GM21390 (cell line): ENCODE results near the gene TBX5.
"Not testable (repeated sequence)": the region's sequence is repeated elsewhere in the genome, so short reads cannot be mapped to it uniquely, and the experiment has no call there.

Experiments
- ATAC-seq: cut with Tn5 transposase; IDR thresholded peaks from one replicate; pipeline ENCODE4 v1.9.1; 2021; ENCODE audit not compliant: unreplicated experiment

Gene TBX5

DNA sequence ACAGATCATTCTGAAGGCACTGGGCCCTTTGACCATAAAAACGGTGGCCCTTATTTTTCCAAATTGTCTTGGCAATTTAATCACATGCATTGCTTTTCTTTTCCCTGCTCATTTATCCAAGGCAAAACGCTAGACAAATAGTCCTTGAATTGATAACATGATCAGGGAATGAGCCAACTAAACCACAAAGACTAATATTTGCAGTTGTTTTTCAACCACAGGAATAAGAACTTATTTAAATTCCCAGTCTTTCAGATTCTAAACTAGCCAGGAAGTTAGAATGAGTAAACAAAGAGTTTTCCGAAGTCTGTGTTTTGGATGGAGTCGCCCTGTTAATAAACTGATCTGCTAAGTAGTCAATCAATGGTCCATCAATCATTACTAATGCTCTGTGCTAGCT lies 14.9 kb downstream of the TBX5 start:
- no peak for ATAC-seq

- ATAC-seq, result no peak
Observed at GRCh38 chr12:114384739-114385138, 21.2 kb downstream of the TBX5 start.

DNA sequence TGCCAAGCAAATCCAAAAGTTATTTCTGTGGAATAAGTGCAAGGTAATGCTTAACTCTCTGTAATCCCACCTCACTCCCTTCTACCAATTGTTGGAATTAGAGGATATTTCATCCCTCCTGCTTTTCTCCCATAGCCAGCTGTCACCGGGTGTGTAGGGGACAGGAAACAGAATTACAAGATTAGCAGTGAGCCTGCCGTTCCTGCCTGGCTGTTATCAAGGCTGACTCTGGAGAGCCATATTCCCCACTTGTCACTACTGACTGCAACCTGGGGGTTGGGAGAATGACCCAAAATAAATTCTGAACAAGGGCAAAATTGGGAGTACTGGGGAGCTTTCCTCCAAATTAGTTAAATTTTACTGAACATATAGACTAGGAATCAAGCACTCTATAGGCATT lies 24.8 kb downstream of the TBX5 start:
- no peak for ATAC-seq

- no peak for ATAC-seq
Observed at GRCh38 chr12:114371733-114372132, 34.2 kb downstream of the TBX5 start.

GRCh38 chr12:114371250-114371649 lies 34.7 kb downstream of the TBX5 start:
- ATAC-seq, result no peak

DNA sequence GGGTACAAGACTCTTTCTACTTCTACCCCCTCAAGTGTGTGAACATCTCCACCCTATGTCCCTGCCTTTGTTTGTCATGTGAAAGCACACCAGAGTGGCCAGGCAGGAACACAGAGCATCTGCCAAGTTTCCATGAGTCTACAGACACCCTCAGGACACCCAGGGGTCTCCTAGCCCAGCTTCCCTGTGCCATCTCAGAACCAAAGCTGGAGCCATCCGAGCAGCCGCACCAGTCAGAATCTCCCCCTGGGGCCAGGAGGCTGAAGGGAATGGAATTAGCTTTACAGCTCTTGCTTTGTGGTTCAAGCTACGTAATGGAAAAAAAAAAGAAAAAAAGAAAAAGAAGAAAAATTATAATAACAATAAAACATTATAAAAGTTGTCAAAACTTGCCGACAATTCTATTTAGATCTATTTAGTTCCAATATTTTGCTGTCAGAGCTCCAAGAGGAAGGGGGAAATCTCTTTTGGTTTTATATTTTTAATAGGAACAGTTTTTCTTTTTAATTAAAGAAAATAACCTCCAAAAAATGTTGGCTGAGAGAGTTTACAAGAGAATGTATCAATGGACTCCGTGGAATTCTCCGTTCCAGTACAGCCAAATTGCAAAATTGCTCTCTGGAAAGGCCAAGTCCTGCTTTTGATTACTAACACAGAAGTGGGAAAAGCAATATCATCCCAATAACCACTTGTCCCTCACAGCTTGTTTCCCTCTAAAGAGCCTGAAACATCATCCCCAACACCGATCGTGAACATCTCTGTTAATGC lies 37.1 kb downstream of the TBX5 start:
- ATAC-seq, result no peak

- no peak for ATAC-seq
Observed at GRCh38 chr12:114361992-114362391, 44.0 kb downstream of the TBX5 start.

GRCh38 chr12:114361545-114361944 lies 44.4 kb downstream of the TBX5 start:
- ATAC-seq, result no peak

DNA sequence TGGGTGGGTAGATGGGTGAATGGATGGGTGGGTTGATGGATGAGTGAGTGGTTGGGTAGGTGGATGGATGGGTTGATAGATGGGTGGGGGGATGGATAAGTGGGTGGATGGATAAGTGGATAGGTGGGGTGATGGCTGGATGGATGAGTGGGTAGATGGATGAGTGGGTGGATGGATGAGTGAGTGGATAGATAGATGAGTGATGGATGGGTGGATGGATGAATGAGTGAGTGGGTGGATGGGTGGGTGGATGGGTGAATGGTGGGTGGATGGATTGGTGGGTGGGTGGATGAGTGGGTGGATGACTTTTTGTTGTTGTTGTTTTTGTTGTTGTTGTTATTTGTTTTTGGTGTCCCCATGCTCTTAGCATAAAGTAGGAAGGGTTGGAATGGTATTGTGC lies 45.5 kb downstream of the TBX5 start:
- ATAC-seq, result no peak

DNA sequence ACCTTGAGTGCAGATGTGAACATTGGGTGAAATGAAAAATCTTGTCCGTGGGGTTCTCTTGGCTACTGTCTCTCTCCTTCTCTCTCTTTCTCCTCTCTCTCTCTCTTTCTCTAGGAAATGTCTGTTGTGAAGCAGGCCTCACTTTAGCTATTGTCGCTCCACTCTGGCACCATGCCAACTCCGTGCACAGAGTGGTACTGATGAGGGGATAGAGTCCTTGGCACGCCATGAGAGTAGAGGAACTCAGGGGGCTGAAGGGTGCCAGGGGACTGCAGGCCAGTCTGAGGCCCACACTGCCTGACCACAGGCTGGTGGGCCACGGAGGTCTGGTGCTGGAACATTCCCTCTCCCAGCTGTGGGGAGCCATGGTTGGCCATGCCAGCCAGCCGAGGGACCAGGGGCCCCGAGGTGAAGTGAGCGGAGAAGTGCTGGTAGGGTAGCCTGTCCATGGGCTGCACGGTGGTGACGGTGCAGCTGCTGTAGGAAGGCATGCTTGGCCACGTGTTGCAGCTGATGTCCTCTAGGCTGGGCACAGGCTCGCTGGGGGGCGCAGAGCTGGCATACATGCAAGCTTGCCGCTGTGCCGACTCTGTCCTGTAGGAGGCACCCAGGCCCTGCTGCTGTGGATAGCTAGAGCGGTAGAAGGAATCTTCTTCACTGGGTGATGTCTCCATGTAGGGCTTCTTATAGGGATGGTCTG lies 50.4 kb downstream of the TBX5 start:
- ATAC-seq, result no peak

GRCh38 chr12:114349239-114349638 lies 56.7 kb downstream of the TBX5 start:
- not testable (repeated sequence) for ATAC-seq

DNA sequence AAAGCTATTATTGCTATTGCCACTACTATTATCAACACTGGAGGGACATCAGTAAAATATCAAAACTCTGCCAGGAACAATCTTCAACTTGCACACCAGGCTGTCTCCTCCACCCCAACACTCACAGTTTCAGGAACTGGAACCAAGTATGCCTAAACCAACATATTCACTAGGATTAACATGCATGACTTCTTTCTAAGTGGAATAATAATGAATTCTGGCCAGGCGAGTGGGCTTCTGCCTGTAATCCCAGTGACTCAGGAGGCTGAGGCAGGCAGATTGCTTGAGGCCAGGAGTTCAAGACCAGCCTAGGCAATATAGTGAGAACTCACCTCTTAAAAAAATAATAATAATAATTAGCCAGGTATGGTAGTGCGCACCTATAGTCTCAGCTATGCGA lies 58.1 kb downstream of the TBX5 start:
- ATAC-seq, result no peak

DNA sequence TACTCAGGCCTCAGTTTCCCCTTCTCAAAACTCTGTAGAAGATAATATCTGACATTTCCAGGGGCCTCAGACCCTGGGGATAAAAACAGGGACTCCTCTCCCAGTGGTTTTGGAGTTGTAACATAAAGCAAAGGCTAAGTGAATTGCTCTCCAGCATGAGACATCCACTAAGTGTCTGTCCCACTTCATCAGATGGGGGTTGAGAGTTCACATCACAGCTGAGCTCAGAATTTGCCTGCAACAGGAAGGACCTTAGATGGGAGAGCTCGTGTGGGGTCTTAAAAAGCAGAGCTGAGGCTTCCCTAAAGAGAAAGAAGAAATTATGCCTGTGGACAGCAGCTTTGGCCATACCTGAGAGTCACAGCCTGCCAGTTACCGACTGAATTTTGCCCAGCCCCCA lies 61.1 kb downstream of the TBX5 start:
- ATAC-seq, result no peak

DNA sequence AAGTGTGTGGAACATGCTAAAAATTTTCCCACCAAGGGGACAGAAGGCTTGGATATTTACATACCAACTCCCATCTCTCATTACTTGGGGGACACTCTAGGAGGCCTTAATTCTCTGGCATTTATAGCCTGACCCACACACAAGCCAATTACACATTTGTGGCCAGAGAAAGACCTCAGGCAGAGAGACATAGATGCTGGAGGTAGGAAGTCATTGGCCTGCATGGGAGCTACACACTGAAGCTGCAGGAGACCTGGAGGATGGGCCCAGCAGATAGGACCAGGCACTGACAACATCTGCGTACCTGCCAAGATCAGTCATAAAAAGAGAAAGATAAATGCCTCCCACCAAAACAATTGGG lies 61.7 kb downstream of the TBX5 start:
- ATAC-seq, result no peak

DNA sequence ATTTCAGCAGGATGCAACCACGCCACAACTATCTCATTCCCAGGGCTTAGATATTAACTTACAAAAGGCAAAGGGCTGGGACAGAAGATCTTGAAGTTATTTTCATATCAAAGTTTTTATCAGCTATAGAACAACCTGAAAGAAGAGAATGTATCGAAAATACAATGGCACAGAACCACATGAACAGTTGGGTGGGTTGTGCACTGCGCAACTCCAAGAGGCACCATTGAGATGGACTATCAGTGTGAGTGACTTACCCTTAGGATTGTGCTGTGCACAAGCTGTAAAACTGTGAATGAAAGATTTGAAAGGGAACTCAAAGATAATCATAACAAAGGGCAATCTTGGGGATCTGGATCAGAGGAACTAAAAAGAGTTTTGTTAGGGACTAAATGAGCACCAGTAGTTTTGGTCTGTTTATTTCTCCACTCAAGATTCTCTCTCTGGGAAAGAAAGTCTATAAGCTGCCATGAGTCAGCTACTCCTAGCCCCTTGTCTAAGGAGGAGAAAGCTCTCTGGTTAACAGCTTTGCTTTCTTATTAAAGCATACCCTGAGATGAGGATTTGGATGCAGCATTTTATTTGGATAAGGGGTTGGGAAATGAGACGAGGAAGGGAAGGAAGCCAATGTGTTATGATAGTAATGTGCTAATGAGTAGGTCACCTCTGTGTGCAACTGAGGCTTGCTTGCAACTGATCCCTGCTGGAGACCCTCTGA lies 62.2 kb downstream of the TBX5 start:
- no peak for ATAC-seq

DNA sequence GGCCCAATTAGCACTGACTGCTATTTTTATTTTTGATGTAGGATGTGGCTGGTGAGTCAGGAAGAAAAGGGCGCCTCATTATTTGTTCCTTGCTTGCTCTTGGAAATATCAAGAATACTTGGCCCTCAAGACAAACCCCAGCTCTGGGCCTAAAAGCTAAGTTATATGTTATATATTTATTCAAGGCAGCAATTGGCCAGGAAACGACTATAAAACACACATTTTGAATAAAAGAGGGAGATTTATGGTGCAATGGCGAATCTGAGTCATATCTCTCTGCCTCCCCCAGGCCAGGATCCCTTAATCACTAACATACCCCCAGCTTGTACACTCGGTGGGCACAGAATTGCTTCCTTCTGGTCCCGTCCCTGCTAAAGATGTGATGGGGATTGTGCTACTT lies 63.3 kb downstream of the TBX5 start:
- ATAC-seq, result no peak

DNA sequence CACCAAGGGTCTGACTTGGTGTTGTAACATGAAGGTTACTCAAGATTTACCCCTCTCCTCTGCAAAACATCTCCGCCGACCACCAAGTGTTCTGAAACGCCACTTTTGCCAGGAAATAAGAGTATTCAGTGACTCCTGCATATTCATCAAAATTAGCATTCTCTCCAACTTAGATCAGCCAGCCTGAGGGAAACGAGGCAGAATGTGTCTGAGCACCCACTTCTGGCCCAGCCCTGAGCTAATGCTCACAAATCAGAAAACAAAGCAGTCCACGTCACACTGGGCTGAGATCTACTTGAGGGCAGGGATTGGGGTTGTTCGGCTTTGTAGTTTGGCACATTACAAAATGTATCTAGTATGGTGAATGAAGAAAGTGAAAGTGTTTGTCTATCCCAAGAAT lies 64.3 kb downstream of the TBX5 start:
- ATAC-seq, result no peak

DNA sequence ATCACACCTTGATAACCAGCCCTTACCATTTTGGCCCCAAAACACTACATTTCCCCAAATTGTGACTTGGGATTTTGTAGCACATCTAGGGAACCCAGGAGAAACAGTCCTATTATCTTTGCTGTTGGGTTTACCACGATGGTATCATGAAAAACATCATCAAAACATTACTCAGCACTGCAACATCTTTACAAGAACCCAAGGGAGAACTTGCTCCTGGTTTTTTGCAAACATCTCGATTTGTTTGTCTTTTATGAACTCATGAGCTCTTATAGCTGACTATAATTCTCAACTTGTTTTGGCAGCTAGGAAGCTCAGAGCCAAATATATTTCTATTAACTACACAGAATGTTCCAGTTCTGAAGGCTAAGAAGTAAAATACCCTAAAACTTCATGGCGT lies 65.7 kb downstream of the TBX5 start:
- no peak for ATAC-seq

DNA sequence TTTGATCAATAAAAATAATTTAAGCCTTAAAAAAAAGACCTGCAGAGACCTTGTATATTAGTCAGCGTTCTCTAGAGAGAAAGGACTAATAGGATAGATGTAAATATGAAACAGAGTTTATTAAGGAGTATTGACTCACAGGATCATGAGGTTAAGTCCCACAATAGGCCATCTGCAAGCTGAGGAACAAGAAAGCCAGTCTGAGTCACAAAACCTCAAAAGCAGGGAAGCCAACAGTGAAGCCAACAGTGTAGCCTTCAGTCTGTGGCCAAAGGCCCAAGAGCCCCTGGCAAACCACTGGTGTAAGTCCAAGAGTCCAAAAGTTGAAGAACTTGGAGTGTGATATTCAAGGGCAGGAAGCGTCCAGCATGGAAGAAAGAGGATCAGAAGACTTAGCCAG lies 66.3 kb downstream of the TBX5 start:
- ATAC-seq, result no peak

DNA sequence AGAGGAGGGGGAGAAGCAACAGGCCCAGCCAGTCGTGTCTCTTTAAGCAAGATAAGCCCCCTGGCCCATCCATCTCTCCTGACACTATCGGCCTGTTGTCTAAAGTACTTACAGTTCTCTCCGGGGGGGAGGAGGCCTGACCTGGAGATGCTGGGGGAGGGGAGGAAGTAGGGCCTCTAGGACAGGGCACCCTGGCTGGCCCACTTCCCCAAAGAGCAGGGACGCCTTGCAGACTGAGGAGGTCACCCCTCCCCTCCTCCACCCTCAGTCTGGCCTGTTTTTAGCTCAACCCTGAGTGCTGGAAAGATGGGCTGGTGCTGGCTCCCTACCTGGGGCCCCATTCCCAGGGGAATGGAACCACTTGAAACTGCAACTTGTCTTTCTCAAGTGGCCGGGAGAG lies 70.3 kb downstream of the TBX5 start:
- no peak for ATAC-seq

GRCh38 chr12:114334395-114334794 lies 71.5 kb downstream of the TBX5 start:
- no peak for ATAC-seq

DNA sequence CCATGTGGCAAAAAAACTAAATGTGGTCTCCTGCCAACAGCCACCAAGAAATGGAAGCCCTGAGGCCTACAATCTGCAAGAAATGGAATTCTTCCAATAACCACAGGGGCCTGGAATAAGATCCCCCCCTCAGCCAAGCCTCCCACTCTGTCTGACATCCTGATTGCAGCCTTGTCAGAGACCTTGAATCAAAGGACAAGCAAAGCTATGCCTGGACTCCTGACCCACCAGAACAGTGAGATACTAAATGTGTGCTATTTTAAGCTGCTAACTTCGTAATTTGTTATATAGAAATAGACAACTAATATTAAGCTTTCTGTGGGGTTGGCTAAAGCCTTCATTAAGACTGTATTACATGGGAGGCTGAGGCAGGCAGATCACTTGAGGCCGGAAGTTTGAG lies 77.7 kb downstream of the TBX5 start:
- ATAC-seq, result no peak
